HCT116 (cell line): ENCODE data around the gene FGFR3. TPM values are rescaled to one million over a fixed set of nuclear protein-coding genes. Genes with fewer than 3 reads are reported as not detected.

ENCODE experiments used
- ATAC-seq: fragments of 200-7000 bp; cut with Tn5 transposase; 2 replicates; pipeline ENCODE4 v1.9.1; 2020; ENCODE audit warnings: mild to moderate bottlenecking, moderate library complexity
- BruUV-seq: library from RNA; stranded (reverse); fragments of 400-500 nt; replicated peaks from 2 replicates; lab custom pipeline; 2021; lab: Mats Ljungman, UMichigan
- CTCF ChIA-PET: fragments of 300-600 bp; sonication (Branson Sonifier 250); formaldehyde crosslinking; loops from one replicate; lab custom pipeline; 2021; ENCODE audit warnings: antibody characterized with exemption; lab: Charles Lee
- POLR2A ChIA-PET: fragments of 300-600, 350-600 bp; sonication (Branson Sonifier 250); formaldehyde crosslinking; loops from one replicate; lab custom pipeline; 2021; ENCODE audit warnings: antibody characterized with exemption; lab: Charles Lee
- RAD21 ChIA-PET, 2 experiments: fragments of 300-600 bp; sonication (Branson Sonifier 250); formaldehyde crosslinking; loops; one replicate each; lab custom pipeline; 2023; ENCODE audit warnings: low total read pairs in 2 of 2; ENCODE audit not compliant: uncharacterized antibody in 2 of 2, unreplicated experiment in 2 of 2, low non-redundant PET in 1 of 2; lab: Charles Lee
- DNase-seq: peaks from one replicate; pipeline ENCODE4 v3.0.0-alpha.2; 2010; ENCODE audit warnings: low read depth, low spot score
- H2AFZ ChIP-seq: fragments of 200-600 bp; shearing (Covaris generic), sonication (generic); 2 replicates; pipeline ENCODE4 v1.6.1; 2017; ENCODE audit warnings: low read depth, mixed run types, mixed read lengths, antibody characterized with exemption, low read length; ENCODE audit not compliant: poor library complexity, severe bottlenecking
- H3K27ac ChIP-seq: 2 replicates; pipeline ENCODE4 v1.5.1; 2012; ENCODE audit warnings: low read depth, low read length
- H3K27me3 ChIP-seq: fragments of 200-600 bp; sonication (generic); 2 replicates; pipeline ENCODE4 v1.6.1; 2016; ENCODE audit warnings: mixed run types, low read length, mixed read lengths; ENCODE audit not compliant: insufficient read depth
- H3K36me3 ChIP-seq, 2 experiments: fragments of 200-500 bp in 1 of 2; fragments of 200-600 bp in 1 of 2; sonication (Bioruptor generic) in 1 of 2; sonication (generic) in 1 of 2; 2 replicates each; pipeline versions ENCODE4 v1.5.1 to v1.6.1; 2014 to 2016; ENCODE audit warnings: low read length in 2 of 2, inconsistent platforms in 1 of 2, mixed read lengths in 1 of 2, mixed run types in 1 of 2; ENCODE audit not compliant: insufficient read depth in 2 of 2, control insufficient read depth in 1 of 2
- H3K4me1 ChIP-seq, 2 experiments: fragments of 200-600 bp in 1 of 2; sonication (generic) in 1 of 2; 2 replicates each; pipeline versions ENCODE4 v1.5.1 to v1.6.1; 2012 to 2017; ENCODE audit warnings: low read length in 2 of 2, inconsistent platforms in 1 of 2, mild to moderate bottlenecking in 1 of 2, mixed read lengths in 1 of 2, mixed run types in 1 of 2, moderate library complexity in 1 of 2; ENCODE audit not compliant: insufficient read depth in 2 of 2, control insufficient read depth in 1 of 2
- H3K4me2 ChIP-seq: fragments of 200-600 bp; sonication (generic); 2 replicates; pipeline ENCODE4 v1.6.1; 2017; ENCODE audit warnings: mixed run types, low read length, mixed read lengths
- H3K4me3 ChIP-seq, 2 experiments: fragments of 200-600 bp in 1 of 2; sonication (generic) in 1 of 2; replicated peaks in 1 of 2; 2 replicates each; pipeline ENCODE4 v1.5.1; 2011 to 2016; ENCODE audit warnings: low read length in 2 of 2, control low read depth in 1 of 2, low read depth in 1 of 2, mild to moderate bottlenecking in 1 of 2, mixed read lengths in 1 of 2, mixed run types in 1 of 2
- H3K79me2 ChIP-seq: fragments of 200-600 bp; sonication (generic); 2 replicates; pipeline ENCODE4 v1.6.1; 2017; ENCODE audit warnings: mild to moderate bottlenecking, mixed run types, low read length, moderate library complexity, mixed read lengths; ENCODE audit not compliant: insufficient read depth
- H3K9ac ChIP-seq: fragments of 200-600 bp; sonication (generic); 2 replicates; pipeline ENCODE4 v1.6.1; 2016; ENCODE audit warnings: low read length, mixed read lengths
- H3K9me2 ChIP-seq: fragments of 200-600 bp; sonication (generic), shearing (Covaris generic); 2 replicates; pipeline ENCODE4 v1.6.1; 2017; ENCODE audit warnings: mixed run types, mild to moderate bottlenecking, moderate library complexity; ENCODE audit not compliant: insufficient read depth
- H3K9me3 ChIP-seq, 2 experiments: fragments of 200-500 bp in 1 of 2; fragments of 200-600 bp in 1 of 2; sonication (Bioruptor generic) in 1 of 2; sonication (generic) in 1 of 2; 2 replicates each; pipeline ENCODE4 v1.6.1; 2014 to 2017; ENCODE audit warnings: low read length in 2 of 2, mixed read lengths in 2 of 2, inconsistent platforms in 1 of 2, low read depth in 1 of 2, mild to moderate bottlenecking in 1 of 2, mixed run types in 1 of 2, moderate library complexity in 1 of 2; ENCODE audit not compliant: control insufficient read depth in 1 of 2, insufficient read depth in 1 of 2
- H4K20me1 ChIP-seq: fragments of 200-600 bp; sonication (generic), shearing (Covaris generic); 2 replicates; pipeline ENCODE4 v1.6.1; 2017; ENCODE audit warnings: mixed run types, mild to moderate bottlenecking, moderate library complexity; ENCODE audit not compliant: insufficient read depth
- CEBPB ChIP-seq: IDR thresholded peaks from 2 replicates; pipeline ENCODE4 v1.6.1; 2012; ENCODE audit warnings: low read depth
- EGR1 ChIP-seq: IDR thresholded peaks from 2 replicates; pipeline ENCODE4 v1.6.1; 2012; ENCODE audit warnings: low read depth
- EZH2 ChIP-seq: fragments of 200-600 bp; sonication (generic); IDR thresholded peaks from 2 replicates; pipeline ENCODE4 v1.6.1; 2017; ENCODE audit warnings: antibody characterized with exemption, mixed run types
- EZH2phosphoT487 ChIP-seq: fragments of 200-600 bp; IDR thresholded peaks from 2 replicates; pipeline ENCODE4 v1.6.1; 2018; ENCODE audit warnings: antibody characterized with exemption, borderline replicate concordance
- FOSL1 ChIP-seq: IDR thresholded peaks from 2 replicates; pipeline ENCODE4 v1.6.1; 2012; ENCODE audit warnings: low read depth
- JUND ChIP-seq: IDR thresholded peaks from 2 replicates; pipeline ENCODE4 v1.6.1; 2012
- POLR2A ChIP-seq: IDR thresholded peaks from 2 replicates; pipeline ENCODE4 v1.7.0; 2011; ENCODE audit warnings: borderline replicate concordance; ENCODE audit not compliant: insufficient read depth, insufficient read length; ENCODE audit errors: extremely low read depth
- POLR2AphosphoS5 ChIP-seq: IDR thresholded peaks from 2 replicates; pipeline ENCODE4 v1.6.1; 2011; ENCODE audit warnings: mild to moderate bottlenecking, low read depth, low read length, moderate library complexity
- SIN3A ChIP-seq: IDR thresholded peaks from 2 replicates; pipeline ENCODE4 v1.6.1; 2012; ENCODE audit warnings: low read depth
- SRF ChIP-seq: IDR thresholded peaks from 2 replicates; pipeline ENCODE4 v1.6.1; 2012; ENCODE audit warnings: low read depth
- TCF7L2 ChIP-seq: IDR thresholded peaks from 2 replicates; pipeline ENCODE4 v1.7.0; 2011; ENCODE audit warnings: borderline replicate concordance, inconsistent platforms; ENCODE audit not compliant: insufficient read depth, insufficient read length; ENCODE audit errors: extremely low read depth
- ZBTB33 ChIP-seq: IDR thresholded peaks from 2 replicates; pipeline ENCODE4 v1.6.1; 2011; ENCODE audit warnings: mild to moderate bottlenecking, low read length, moderate library complexity; ENCODE audit not compliant: insufficient replicate concordance; ENCODE audit errors: extremely low read depth
- ZFX ChIP-seq: fragments of 450-650 bp; IDR thresholded peaks from 2 replicates; pipeline ENCODE4 v1.6.1; 2017
- ZNF274 ChIP-seq: fragments of 200-500 bp; sonication (Bioruptor generic); IDR thresholded peaks from 2 replicates; pipeline ENCODE4 v1.6.1; 2014; ENCODE audit warnings: mild to moderate bottlenecking, low read depth, low read length, inconsistent platforms
- intact Hi-C: fragments of 100-400 bp; cut with micrococcal nuclease; formaldehyde crosslinking; loops from 2 replicates; pipeline ENCODE4 v1.10.0; 2022
- total RNA-seq: library from RNA; stranded (reverse); gene quantifications from one replicate; pipeline ENCODE4 v1.2.1, GENCODE V29; 2021; ENCODE audit not compliant: unreplicated experiment
- TF ChIP-seq, protein P1 (sequence below): IDR thresholded peaks from 2 replicates; pipeline ENCODE4 v1.6.1; 2012

The FGFR3 gene
- total RNA-seq, 1 experiment from 2014 or later = 31.7 TPM

GRCh38 chr4:1783970-1784369 lies 9.1 kb upstream of the FGFR3 start:
- peaks cover 0 to 5% of the 10 kb centered on the region in 2 experiments; a peak in 2 of 4 replicates for H3K4me1 ChIP-seq
- H2AFZ ChIP-seq = no peak overlapping the region
- no peaks in the 10 kb centered on the region for H3K36me3 ChIP-seq
- intact Hi-C loops = no loop called here
- H4K20me1 ChIP-seq = no peaks in the 10 kb centered on the region
- no peaks in the 10 kb centered on the region for H3K79me2 ChIP-seq
- H3K27ac ChIP-seq = no peak overlapping the region
- H3K9me2 ChIP-seq = no peaks in the 10 kb centered on the region
- no peak overlapping the region for H3K4me3 ChIP-seq
- TF ChIP-seq, protein P1, sequence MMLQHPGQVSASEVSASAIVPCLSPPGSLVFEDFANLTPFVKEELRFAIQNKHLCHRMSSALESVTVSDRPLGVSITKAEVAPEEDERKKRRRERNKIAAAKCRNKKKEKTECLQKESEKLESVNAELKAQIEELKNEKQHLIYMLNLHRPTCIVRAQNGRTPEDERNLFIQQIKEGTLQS = no peak
- TF ChIP-seq JUND (no peak), POLR2AphosphoS5 (no peak), SIN3A (no peak), FOSL1 (no peak), POLR2A (no peak), EZH2 (no peak), EZH2phosphoT487 (no peak), ZNF274 (no peak), SRF (no peak), ZBTB33 (no peak), TCF7L2 (no peak), ZFX (no peak), CEBPB (no peak), EGR1 (no peak)
- TF ChIP-seq, all 23 proteins: peak for 0
- no peak for ATAC-seq
- BruUV-seq = no TSS peak
- Histone ChIP-seq H3K27me3 (no peaks in the 10 kb centered on the region), H3K4me2 (no peak overlapping the region), H3K9ac (no peak overlapping the region), H3K9me3 (no peaks in the 10 kb centered on the region)
- no peak for DNase-seq
- POLR2A ChIA-PET = no interaction called here
- RAD21 ChIA-PET = no interaction called here
- CTCF ChIA-PET = no interaction called here
